NT2/D1 (cell line): Measurements from ENCODE around the gene TMIE.

Experiments
- SUZ12 ChIP-seq: IDR thresholded peaks from 2 replicates; pipeline ENCODE4 v1.6.1; 2011; ENCODE audit not compliant: insufficient read length, insufficient read depth; ENCODE audit errors: extremely low read depth
- ZNF274 ChIP-seq: IDR thresholded peaks from 2 replicates; pipeline ENCODE4 v1.6.1; 2011; ENCODE audit warnings: mild to moderate bottlenecking, low read depth, low read length

GRCh38 chr3:46733026-46733800 lies 32.0 kb downstream of the TMIE start:
- TF ChIP-seq ZNF274 (no peak), SUZ12 (no peak)
